Astrocyte of the spinal cord (primary cell): ENCODE measurements around the gene KCNQ1.

Source experiments
- DNase-seq: peaks from one replicate; pipeline ENCODE4 v3.0.0; 2011; ENCODE audit warnings: low read depth, low spot score
- H3K4me3 ChIP-seq: 2 replicates; pipeline ENCODE4 v1.5.1; 2011; ENCODE audit warnings: low read depth, mild to moderate bottlenecking, low read length, moderate library complexity
- in situ Hi-C: cut with HindIII; loops from 2 replicates; pipeline ENCODE4 v1.10.0; 2017; ENCODE audit warnings: low sequenced_read_pairs
- TF ChIP-seq, protein P1 (sequence below): IDR thresholded peaks from 2 replicates; pipeline ENCODE4 v1.5.1; 2012; ENCODE audit warnings: low read depth, mild to moderate bottlenecking, low read length, inconsistent platforms

KCNQ1 gene

DNA sequence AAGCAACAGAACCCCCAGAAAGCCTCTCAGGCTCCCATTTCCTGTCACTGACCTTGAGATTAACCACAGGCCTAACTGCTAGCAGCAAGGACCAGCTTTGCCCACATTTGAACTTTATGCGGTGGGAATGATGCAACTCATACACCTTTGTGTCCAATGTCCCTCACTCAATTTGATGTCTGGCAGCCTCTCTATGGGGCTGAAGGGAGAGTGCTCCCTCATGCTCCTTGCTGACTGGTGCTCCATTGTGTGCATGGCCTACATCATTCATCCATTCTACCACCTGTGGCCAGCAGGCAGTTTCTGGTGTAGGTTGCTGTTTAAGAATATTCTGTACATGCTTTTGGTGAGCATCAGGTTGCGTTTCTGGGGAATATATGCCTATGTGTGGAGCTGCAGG is 223.1 kb downstream of the KCNQ1 start:
- in situ Hi-C loops = no loop called here
- DNase-seq = no peak
- TF ChIP-seq, protein P1, sequence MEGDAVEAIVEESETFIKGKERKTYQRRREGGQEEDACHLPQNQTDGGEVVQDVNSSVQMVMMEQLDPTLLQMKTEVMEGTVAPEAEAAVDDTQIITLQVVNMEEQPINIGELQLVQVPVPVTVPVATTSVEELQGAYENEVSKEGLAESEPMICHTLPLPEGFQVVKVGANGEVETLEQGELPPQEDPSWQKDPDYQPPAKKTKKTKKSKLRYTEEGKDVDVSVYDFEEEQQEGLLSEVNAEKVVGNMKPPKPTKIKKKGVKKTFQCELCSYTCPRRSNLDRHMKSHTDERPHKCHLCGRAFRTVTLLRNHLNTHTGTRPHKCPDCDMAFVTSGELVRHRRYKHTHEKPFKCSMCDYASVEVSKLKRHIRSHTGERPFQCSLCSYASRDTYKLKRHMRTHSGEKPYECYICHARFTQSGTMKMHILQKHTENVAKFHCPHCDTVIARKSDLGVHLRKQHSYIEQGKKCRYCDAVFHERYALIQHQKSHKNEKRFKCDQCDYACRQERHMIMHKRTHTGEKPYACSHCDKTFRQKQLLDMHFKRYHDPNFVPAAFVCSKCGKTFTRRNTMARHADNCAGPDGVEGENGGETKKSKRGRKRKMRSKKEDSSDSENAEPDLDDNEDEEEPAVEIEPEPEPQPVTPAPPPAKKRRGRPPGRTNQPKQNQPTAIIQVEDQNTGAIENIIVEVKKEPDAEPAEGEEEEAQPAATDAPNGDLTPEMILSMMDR = no peak
- H3K4me3 ChIP-seq = no peak overlapping the region

DNA sequence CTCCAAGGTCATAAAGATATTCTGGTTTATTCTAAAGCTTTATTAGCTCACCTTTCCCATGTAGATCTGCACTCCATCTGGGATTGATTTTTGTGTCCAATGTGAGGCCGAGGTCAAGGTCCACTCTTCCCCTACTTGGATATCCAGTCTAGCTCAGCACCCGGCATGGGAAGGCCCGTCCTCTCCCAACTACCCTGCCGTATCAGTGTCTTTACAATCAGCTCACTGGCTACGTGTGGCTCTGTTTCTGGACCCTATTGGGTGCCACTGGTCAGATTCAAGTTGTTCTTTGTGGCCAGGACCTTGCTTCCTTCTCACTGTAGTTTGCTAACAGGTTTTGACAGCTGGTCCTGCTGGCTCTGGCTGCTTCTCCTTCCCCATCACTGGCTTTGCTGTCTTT is 224.1 kb downstream of the KCNQ1 start:
- TF ChIP-seq, protein P1 = no peak
- no peak for DNase-seq
- in situ Hi-C loops = no loop called here

DNA sequence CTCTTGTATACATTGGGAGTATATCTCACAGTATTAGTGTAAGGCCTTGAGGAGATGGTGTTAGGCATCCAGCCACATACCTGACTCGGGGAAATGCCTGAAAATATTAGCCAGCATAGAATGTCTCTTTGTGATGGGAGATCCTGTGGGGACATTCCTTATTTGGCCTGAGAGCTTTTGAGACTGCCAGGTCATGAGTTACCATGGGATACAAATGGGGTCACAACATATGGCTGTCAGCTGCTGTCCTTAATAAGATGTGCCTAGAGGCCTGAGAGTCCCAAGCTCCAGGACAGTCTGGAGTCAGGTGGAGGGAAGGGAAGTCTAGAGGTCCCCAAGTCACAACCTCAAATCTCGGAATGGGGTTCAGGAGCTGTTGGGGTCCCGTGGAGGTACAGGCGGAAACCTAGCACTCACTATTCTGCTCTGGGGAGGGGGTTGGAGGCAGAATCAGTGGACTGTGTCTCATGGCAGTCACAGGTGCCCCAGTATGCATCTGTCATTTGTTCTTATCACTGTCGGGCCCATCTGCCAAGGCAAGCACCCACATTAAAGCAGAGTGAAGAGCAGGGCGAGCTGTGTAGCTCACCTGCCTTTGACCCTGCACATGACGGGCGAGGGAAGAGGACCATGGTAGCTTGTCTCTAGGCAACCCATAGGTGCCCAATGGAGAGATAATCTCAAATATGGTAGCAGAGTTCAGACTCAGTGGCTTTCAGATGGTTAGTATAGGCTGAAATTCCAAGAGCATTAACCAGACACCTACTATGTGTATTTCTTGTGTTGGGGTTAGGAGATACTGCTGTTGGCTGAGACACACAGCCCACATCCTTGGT is 225.0 kb downstream of the KCNQ1 start:
- TF ChIP-seq, protein P1 = no peak
- in situ Hi-C loops = no loop called here
- no peak for DNase-seq
- no peak overlapping the region for H3K4me3 ChIP-seq

More for the DNA sequence above, 224.1 kb downstream of the KCNQ1 start:
- no peak overlapping the region for H3K4me3 ChIP-seq

DNA sequence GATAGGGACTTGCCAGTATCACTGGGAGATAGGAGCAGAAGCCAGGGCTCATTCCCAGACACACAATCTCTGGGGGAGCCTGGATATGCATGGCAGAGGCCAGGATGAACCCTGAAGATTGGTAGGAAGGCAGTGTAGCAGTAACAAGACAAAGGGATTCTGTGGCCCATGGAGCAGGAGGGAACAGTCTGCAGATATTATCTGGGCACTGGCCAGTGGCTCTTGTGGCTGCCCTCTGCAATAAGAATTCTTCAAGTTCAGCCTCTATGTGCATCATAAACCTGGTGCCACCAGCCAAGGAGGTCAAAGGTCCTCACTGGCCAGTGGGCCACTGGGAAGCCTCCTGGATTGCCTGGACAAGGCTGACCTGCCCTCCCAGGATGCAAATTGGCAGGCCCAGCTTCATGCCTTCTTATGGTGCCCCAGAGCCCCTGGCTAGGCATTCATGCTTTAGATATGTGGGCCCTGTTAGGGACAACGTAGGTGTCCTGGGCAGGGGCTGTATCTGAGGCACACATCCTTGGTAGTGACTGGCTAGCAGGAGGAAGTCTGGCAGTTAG is 225.8 kb downstream of the KCNQ1 start:
- no peak for DNase-seq
- in situ Hi-C loops = no loop called here
- TF ChIP-seq, protein P1 = no peak
- no peak overlapping the region for H3K4me3 ChIP-seq

DNA sequence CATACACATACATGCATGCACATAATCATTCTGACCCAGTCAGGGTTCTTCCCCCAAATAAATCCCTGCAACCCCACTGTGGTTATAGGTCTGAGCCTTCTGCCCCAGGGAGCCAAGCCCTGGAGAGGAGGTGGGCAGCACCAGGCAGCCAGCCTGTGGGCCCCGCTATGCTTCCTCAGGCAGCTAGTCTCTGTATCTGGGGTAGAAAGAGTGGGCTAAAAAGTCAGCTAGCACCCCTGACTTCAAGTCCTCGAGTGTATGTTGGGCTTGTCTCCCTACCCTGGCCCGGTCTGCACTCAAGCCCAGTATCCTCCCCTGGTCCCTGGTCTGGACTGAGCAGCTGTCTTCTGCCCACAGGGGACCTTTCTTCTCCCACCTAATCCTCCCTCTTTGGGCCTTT is 226.9 kb downstream of the KCNQ1 start:
- TF ChIP-seq, protein P1 = no peak
- in situ Hi-C loops = no loop called here
- no peak overlapping the region for H3K4me3 ChIP-seq
- DNase-seq = no peak

DNA sequence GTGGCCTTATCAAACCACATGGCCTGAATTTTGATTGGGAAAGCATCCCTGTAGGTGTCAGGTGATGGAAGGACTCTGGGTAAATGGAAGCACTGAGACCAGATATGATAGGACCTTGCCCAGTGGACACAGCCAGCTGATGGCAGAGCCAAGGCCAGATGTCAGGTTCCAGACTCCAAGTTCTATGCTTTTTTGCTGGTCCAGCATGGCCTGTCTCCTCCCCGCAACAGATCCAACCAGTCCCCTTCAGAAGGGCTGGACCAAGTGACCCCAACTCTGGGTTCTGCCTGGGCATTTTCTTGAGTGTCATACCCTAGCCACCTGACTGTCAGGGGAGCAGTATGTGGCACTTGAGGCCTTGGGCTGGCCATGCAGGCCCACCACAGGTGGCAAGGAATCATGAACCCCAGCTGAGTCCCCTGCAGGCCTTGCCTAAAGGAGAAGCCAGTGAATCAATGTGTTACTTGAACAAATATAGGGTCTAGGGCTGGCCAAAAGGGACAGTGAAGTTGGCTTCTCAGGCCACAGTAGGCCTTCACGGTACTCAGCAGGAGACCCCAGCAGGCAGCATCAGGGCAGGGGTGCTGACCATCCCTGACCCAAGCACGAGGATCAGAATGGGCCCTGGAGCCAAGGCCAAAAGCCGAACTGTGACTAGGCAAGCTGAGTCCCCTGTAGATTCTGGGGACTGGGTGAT is 227.9 kb downstream of the KCNQ1 start:
- in situ Hi-C loops = no loop called here
- no peak for DNase-seq
- H3K4me3 ChIP-seq = no peak overlapping the region
- TF ChIP-seq, protein P1 = no peak
